NCI-H526 treated with DMSO at 0.1 percent for 48 hours (cell line): Measurements from ENCODE around the gene WIZ.

ENCODE experiments used
- DNase-seq: peaks from one replicate; lab custom pipeline; 2025; lab: John Stamatoyannopoulos, UW

The WIZ gene

DNA sequence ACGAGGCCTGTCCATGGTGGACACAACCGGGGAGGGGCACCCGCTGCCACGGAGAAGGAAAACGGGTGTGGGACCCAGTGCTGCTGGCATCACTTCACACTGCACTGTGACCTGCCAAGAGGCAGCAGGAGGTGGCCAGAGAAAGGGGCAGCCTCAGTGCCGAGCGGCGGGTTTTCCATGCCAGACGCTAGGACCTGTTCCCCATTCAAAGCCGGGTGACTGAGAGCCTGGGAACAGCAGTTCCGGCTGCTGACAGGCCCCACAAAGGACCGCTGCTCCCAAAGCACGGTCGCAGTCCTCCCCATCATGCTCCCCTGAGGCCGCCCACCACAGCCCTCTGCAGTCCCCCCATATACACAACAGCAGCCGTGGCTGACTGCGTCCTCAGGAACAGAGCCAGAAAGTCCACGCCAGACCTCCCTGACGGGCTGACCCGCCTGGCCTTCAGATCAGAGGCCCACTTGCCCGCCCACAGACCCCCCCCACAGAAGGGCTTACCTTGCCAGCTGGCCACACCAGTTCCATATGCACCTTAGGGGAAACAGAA, 75.6 kb downstream of the WIZ start:
- DNase-seq: no peak

DNA sequence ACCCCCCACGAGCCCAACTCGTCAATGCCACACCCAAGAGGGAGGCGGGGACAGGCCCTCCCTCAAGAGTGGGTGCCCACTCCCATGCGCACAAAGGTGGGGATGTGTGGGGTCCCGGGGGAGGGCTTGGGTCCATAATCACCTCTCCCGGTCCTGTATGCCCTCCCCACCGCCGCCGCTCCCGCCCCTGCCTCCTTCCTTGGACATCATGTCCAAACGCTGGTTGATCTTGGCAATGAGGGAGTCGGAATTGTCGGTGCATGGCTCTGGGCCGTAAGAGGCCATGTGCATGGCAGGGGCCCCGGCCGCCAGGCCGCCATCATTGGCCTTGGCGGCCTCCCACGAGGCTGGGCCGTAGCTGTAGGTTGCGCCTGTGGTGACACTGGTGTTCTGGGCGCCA, 76.1 kb downstream of the WIZ start:
- DNase-seq: no peak

DNA sequence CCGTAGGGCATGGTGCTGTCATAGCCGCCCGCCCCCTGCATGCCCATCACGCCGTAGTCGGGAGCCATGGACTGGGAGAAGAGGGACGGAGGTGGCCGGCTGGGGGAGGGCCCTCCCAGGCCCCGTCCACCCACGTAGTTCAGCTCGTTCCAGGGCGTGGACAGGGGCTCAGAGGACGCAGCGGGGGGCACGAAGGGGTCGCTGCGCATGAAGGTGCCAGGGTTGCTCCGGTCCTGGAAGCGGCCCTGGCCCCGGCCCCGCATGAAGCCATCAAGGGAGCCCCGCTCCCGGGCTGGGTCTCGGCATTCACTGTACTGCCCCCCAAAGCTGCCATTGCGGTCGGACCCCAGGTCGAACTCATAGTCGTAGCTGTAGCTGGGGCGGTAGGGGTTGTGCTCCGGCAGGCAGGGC, 76.9 kb downstream of the WIZ start:
- no peak for DNase-seq

GRCh38 chr19:15372470-15372869, 77.3 kb downstream of the WIZ start:
- DNase-seq: no peak

DNA sequence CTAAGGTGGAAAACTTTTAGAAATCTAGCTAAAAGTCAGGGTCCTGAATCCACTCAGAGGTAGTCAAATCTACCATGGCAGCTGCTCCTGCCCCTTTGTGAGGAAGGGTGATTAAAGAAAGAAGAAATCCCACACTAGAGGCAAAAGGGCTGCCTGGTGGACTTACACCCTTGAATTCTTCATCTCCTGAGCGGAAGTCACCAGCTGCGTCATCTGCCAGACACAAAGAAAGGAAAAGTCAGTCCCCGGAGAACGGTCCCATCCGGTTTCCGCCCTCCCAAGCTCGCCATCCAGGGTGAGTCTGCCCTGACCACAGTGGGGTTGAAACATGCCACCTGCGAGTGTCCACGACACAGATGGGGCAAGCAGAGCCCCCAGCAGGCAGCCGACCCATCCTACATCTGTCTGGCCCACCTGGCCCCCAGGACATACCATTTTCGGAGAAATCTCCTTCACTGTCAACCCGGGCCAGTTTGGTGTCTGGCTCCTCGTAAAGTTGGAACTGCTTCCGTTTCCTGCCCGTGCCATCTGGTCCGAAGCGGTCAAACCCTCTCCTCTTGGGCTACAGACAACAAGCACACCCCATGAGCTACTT, 77.9 kb downstream of the WIZ start:
- no peak for DNase-seq

DNA sequence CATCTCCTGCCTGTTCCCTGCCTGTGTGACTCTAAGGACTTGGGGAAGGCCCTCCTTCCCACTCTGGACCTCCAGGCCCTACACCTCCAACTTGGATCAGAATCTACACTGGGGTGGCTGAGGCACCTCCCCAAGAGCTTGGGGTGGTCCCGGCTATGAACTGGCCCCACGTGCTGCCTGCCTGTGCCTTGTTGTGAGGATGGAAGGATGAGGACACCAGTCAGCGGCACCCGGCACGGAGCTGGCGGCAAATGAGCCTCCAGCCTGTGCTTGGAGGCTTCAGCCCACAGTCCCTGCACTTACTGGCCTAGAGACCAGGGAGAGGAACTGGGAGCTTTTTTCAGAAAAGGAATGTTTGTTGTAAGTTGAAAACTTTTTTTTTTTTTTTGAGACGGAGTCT, 78.6 kb downstream of the WIZ start:
- DNase-seq: no peak
